ENCODE results near the gene HILPDA. TPM values are rescaled to one million over a fixed set of nuclear protein-coding genes. Genes with fewer than 3 reads are reported as not detected.
A peak's percentile ranks its signal among the peaks of the same experiment; 100 is the strongest.

HILPDA gene
- total RNA-seq, 2 donors from 2014 or later: 26.5 to 37.9 TPM

GRCh38 chr7:128407233-128407589 lies 48.5 kb upstream of the HILPDA start:
- peaks cover 11% of the 10 kb centered on the region for H3K4me1 ChIP-seq (ENCODE audit: control insufficient read depth, insufficient read depth, low read length)
- no peak overlapping the region for H3K9ac ChIP-seq (ENCODE audit: extremely low read depth, low read length, poor library complexity, severe bottlenecking)
- Mint-ChIP-seq H3K27me3 (ENCODE audit: insufficient read depth) (peaks cover 76% of the 10 kb centered on the region), H3K27ac (no peak overlapping the region), H3K4me1 (peaks cover 19% of the 10 kb centered on the region), H3K9me3 (peaks cover 2% of the 10 kb centered on the region), H3K4me3 (no peak overlapping the region), H3K36me3 (ENCODE audit: low read depth) (no peaks in the 10 kb centered on the region)
- H3K4me3 ChIP-seq (ENCODE audit: low read length): no peak overlapping the region
- peaks cover 68% of the 10 kb centered on the region for H3K27me3 ChIP-seq (ENCODE audit: control insufficient read depth, insufficient read depth, low read length, poor library complexity, severe bottlenecking)
- H3K36me3 ChIP-seq (ENCODE audit: control insufficient read depth, insufficient read depth, low read length): no peaks in the 10 kb centered on the region
- DNase-seq: no peak
- no peaks in the 10 kb centered on the region for H3K9me3 ChIP-seq (ENCODE audit: control insufficient read depth, low read length)
- WGBS, 2 experiments (ENCODE audit: insufficient coverage in 1 of 2, insufficient read length in 1 of 2): 85 to 86% methylated on average over 6 to 7 of the region's 7 CpGs
- no peak for TF ChIP-seq CTCF (conservative IDR thresholded peaks at IDR 0.05)
- no peak overlapping the region for H3K27ac ChIP-seq (ENCODE audit: low read depth, low read length)

GRCh38 chr7:128407751-128408708 lies 47.6 kb upstream of the HILPDA start:
- Histone ChIP-seq H3K4me3 (ENCODE audit: low read length) (no peak overlapping the region), H3K4me1 (ENCODE audit: control insufficient read depth, insufficient read depth, low read length) (peaks cover 11% of the 10 kb centered on the region), H3K36me3 (ENCODE audit: control insufficient read depth, insufficient read depth, low read length) (no peaks in the 10 kb centered on the region), H3K27ac (ENCODE audit: low read depth, low read length) (no peak overlapping the region), H3K9me3 (ENCODE audit: control insufficient read depth, low read length) (no peaks in the 10 kb centered on the region), H3K9ac (ENCODE audit: extremely low read depth, low read length, poor library complexity, severe bottlenecking) (no peak overlapping the region), H3K27me3 (ENCODE audit: control insufficient read depth, insufficient read depth, low read length, poor library complexity, severe bottlenecking) (peaks cover 73% of the 10 kb centered on the region)
- H3K27ac Mint-ChIP-seq: no peak overlapping the region
- H3K4me3 Mint-ChIP-seq: no peak overlapping the region
- TF ChIP-seq CTCF (conservative IDR thresholded peaks at IDR 0.05): no peak
- no peak for DNase-seq
- H3K9me3 Mint-ChIP-seq: peaks cover 3% of the 10 kb centered on the region
- H3K4me1 Mint-ChIP-seq: peaks cover 19% of the 10 kb centered on the region
- 55 to 71% methylated on average over 5 to 11 of the region's 11 CpGs for WGBS, 2 experiments (ENCODE audit: insufficient coverage in 1 of 2, insufficient read length in 1 of 2)
- no peaks in the 10 kb centered on the region for H3K36me3 Mint-ChIP-seq (ENCODE audit: low read depth)
- peaks cover 75% of the 10 kb centered on the region for H3K27me3 Mint-ChIP-seq (ENCODE audit: insufficient read depth)

- peaks cover 82% of the 10 kb centered on the region for H3K27me3 ChIP-seq (ENCODE audit: control insufficient read depth, insufficient read depth, low read length, poor library complexity, severe bottlenecking)
- H3K27ac ChIP-seq (ENCODE audit: low read depth, low read length): no peak overlapping the region
- peak; percentile 70 for DNase-seq
- TF ChIP-seq CTCF (conservative IDR thresholded peaks at IDR 0.05): no peak
- no peaks in the 10 kb centered on the region for H3K36me3 ChIP-seq (ENCODE audit: control insufficient read depth, insufficient read depth, low read length)
- H3K9ac ChIP-seq (ENCODE audit: extremely low read depth, low read length, poor library complexity, severe bottlenecking): no peak overlapping the region
- peak overlapping the region; percentile 81 for H3K4me3 ChIP-seq (ENCODE audit: low read length)
- no peaks in the 10 kb centered on the region for H3K9me3 ChIP-seq (ENCODE audit: control insufficient read depth, low read length)
- Mint-ChIP-seq H3K4me3 (peak overlapping the region; percentile 65), H3K36me3 (ENCODE audit: low read depth) (no peaks in the 10 kb centered on the region), H3K27ac (no peak overlapping the region), H3K9me3 (peaks cover 9% of the 10 kb centered on the region), H3K27me3 (ENCODE audit: insufficient read depth) (peaks cover 83% of the 10 kb centered on the region), H3K4me1 (peaks cover 17% of the 10 kb centered on the region)
- 19 to 22% methylated on average over 15 to 25 of the region's 25 CpGs for WGBS, 2 experiments (ENCODE audit: insufficient coverage in 1 of 2, insufficient read length in 1 of 2)
- H3K4me1 ChIP-seq (ENCODE audit: control insufficient read depth, insufficient read depth, low read length): peaks cover 11% of the 10 kb centered on the region
Observed at GRCh38 chr7:128408709-128409595, 46.7 kb upstream of the HILPDA start.
